Central memory CD8-positive, alpha-beta T cell (primary cell): ENCODE data around the gene FRAS1.
"Not testable (repeated sequence)": the region's sequence is repeated elsewhere in the genome, so short reads cannot be mapped to it uniquely, and the experiment has no call there.

ENCODE experiments used
- ATAC-seq: fragments of 150-1000 bp; cut with Tn5 transposase; replicated peaks from 2 replicates; pipeline ENCODE4 v1.10.0; 2022; ENCODE audit warnings: mild to moderate bottlenecking, moderate FRiP score, moderate number of reproducible peaks; ENCODE audit not compliant: poor library complexity, severe bottlenecking; ENCODE audit errors: extremely low read depth
- DNase-seq, 2 donors: peaks; one replicate each; pipeline ENCODE4 v3.0.0; 2021; ENCODE audit warnings: low spot score in 2 of 2
- H3K27ac Mint-ChIP-seq: one replicate; pipeline ENCODE4 v1.8.0; 2022; ENCODE audit warnings: low read depth, mild to moderate bottlenecking, moderate library complexity, mixed read lengths
- H3K27me3 Mint-ChIP-seq: one replicate; pipeline ENCODE4 v1.8.0; 2022; ENCODE audit warnings: mixed read lengths
- H3K36me3 Mint-ChIP-seq: one replicate; pipeline ENCODE4 v1.8.0; 2022; ENCODE audit warnings: mild to moderate bottlenecking, moderate library complexity, mixed read lengths; ENCODE audit not compliant: insufficient read depth
- H3K4me1 Mint-ChIP-seq: one replicate; pipeline ENCODE4 v1.8.0; 2022; ENCODE audit warnings: mixed read lengths
- H3K4me3 Mint-ChIP-seq: one replicate; pipeline ENCODE4 v1.8.0; 2022; ENCODE audit warnings: mild to moderate bottlenecking, moderate library complexity, mixed read lengths
- H3K9me3 Mint-ChIP-seq: one replicate; pipeline ENCODE4 v1.8.0; 2022; ENCODE audit warnings: mixed read lengths

Gene FRAS1

DNA sequence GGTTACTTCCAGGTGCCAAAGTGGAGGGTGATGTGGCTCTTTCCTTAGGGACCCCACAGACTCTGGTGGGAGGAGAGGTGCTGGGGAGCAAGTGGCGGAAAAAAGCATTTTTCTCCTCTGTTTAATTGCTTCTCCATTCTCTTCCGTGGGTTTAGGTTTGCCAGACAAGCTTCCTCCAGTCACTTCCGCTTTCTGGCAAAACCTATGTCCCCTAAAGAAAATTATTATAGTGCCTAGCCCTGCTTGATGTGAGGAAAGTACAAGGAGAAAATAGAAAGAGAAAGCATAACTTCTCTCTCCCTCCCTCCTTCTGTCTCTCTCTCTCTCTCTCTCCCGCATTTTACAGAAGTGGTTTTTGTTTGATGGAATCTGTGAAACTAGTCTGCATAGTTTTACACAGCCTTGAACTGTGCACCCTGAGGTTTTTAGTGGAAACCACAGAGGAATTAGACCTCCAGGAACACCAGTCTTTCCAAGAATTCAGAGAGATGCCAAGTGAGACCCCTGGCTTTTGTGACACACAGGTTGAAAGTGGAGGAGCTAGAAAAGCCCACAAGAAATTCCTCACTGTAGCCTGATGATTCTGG, 263.3 kb downstream of the FRAS1 start:
- H3K27me3 Mint-ChIP-seq = peaks cover 27% of the 10 kb centered on the region
- no peak overlapping the region for H3K4me3 Mint-ChIP-seq
- H3K27ac Mint-ChIP-seq = no peak overlapping the region
- no peak for ATAC-seq
- no peaks in the 10 kb centered on the region for H3K9me3 Mint-ChIP-seq
- DNase-seq = no peak
- no peaks in the 10 kb centered on the region for H3K4me1 Mint-ChIP-seq
- no peaks in the 10 kb centered on the region for H3K36me3 Mint-ChIP-seq

DNA sequence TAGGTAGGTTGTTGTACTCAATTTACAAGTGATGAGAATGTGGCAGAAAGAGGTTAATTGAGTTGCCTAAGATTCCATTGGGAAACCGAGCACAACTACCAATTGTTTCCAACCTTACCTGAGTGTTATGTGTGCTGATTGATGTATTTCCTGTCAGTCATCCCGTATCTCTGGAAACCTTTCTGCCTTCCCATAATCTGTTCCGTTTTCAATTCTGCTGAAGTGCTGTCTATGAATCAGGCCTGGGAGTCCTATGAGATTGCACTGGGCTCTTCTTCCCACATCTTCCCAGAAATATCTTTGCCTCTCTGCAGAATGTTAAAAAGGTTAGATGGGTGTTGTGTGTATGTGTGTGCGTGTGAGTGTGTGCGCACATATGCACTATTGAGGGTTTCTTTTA, 264.9 kb downstream of the FRAS1 start:
- Mint-ChIP-seq H3K36me3 (no peaks in the 10 kb centered on the region), H3K4me1 (no peaks in the 10 kb centered on the region), H3K27me3 (peaks cover 32% of the 10 kb centered on the region), H3K4me3 (no peak overlapping the region), H3K27ac (no peak overlapping the region), H3K9me3 (no peaks in the 10 kb centered on the region)
- ATAC-seq (no peak), DNase-seq (no peak)

GRCh38 chr4:78323439-78323838, 266.3 kb downstream of the FRAS1 start:
- H3K4me3 Mint-ChIP-seq = no peak overlapping the region
- no peaks in the 10 kb centered on the region for H3K9me3 Mint-ChIP-seq
- DNase-seq (no peak), ATAC-seq (no peak)
- H3K27me3 Mint-ChIP-seq = peaks cover 32% of the 10 kb centered on the region
- H3K36me3 Mint-ChIP-seq = no peaks in the 10 kb centered on the region
- H3K4me1 Mint-ChIP-seq = no peaks in the 10 kb centered on the region
- H3K27ac Mint-ChIP-seq = no peak overlapping the region

- Mint-ChIP-seq H3K27ac (no peak overlapping the region), H3K27me3 (peaks cover 32% of the 10 kb centered on the region), H3K4me3 (no peak overlapping the region), H3K9me3 (no peaks in the 10 kb centered on the region), H3K4me1 (no peaks in the 10 kb centered on the region), H3K36me3 (no peaks in the 10 kb centered on the region)
- no peak for ATAC-seq
- DNase-seq = no peak
These were observed 267.5 kb downstream of the FRAS1 start for GRCh38 chr4:78324625-78325024.

GRCh38 chr4:78325271-78326157, 268.4 kb downstream of the FRAS1 start:
- no peaks in the 10 kb centered on the region for H3K4me1 Mint-ChIP-seq

DNA sequence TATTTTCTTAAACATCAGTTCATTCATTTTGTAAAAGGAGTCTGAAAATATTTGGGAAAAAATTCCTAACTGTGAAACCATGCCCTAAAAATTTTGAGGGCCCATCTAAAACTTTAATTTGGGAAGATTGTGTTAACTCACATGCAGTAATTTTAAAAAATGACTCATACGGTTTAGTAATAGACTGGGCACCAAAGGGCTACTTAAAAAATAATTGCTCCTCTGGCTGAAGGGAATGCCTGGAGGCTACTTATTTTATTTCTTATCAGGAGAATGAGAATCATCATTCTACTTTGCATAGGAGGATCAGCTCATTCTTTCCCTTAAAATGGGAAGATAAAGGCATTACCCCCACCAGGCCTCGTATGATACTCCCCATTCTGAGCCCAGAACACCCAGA, 271.5 kb downstream of the FRAS1 start:
- H3K27ac Mint-ChIP-seq, H3K36me3 Mint-ChIP-seq, DNase-seq, H3K4me3 Mint-ChIP-seq, H3K4me1 Mint-ChIP-seq, H3K9me3 Mint-ChIP-seq, ATAC-seq: not testable (repeated sequence)
- peaks cover 15% of the 10 kb centered on the region for H3K27me3 Mint-ChIP-seq

More at GRCh38 chr4:78325271-78326157, 268.4 kb downstream of the FRAS1 start:
- no peak for ATAC-seq
- H3K36me3 Mint-ChIP-seq = no peaks in the 10 kb centered on the region
- H3K27ac Mint-ChIP-seq = no peak overlapping the region
- H3K27me3 Mint-ChIP-seq = peaks cover 25% of the 10 kb centered on the region
- no peak for DNase-seq
- H3K9me3 Mint-ChIP-seq = no peaks in the 10 kb centered on the region
- H3K4me3 Mint-ChIP-seq = no peak overlapping the region

- H3K4me3 Mint-ChIP-seq = no peak overlapping the region
- DNase-seq = no peak
- H3K36me3 Mint-ChIP-seq = no peaks in the 10 kb centered on the region
- no peak overlapping the region for H3K27ac Mint-ChIP-seq
- ATAC-seq = no peak
- H3K9me3 Mint-ChIP-seq = no peaks in the 10 kb centered on the region
- peaks cover 6% of the 10 kb centered on the region for H3K27me3 Mint-ChIP-seq
- H3K4me1 Mint-ChIP-seq = no peaks in the 10 kb centered on the region
These were observed 274.1 kb downstream of the FRAS1 start for GRCh38 chr4:78331186-78331585.

DNA sequence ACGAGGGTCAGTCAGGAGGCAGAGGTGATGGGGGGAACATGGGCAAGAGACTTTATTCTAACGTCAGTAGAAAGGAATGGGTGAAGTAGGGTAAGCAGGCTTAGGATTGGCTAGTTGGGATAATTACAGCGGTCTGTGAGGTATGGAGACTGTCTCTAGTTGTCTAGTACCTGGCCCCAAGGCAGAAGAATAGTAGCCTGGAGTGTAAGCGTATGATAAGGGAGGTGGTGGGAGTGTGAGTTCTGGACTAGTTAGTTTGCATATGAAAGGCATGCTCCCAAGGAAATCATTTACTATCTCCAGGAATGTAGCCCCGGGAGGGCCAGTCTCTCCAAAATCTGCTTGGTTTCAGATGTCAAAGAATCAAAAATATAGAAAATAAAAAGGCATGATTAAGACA, 274.8 kb downstream of the FRAS1 start:
- Mint-ChIP-seq H3K27me3 (no peaks in the 10 kb centered on the region), H3K4me1 (no peaks in the 10 kb centered on the region)

DNA sequence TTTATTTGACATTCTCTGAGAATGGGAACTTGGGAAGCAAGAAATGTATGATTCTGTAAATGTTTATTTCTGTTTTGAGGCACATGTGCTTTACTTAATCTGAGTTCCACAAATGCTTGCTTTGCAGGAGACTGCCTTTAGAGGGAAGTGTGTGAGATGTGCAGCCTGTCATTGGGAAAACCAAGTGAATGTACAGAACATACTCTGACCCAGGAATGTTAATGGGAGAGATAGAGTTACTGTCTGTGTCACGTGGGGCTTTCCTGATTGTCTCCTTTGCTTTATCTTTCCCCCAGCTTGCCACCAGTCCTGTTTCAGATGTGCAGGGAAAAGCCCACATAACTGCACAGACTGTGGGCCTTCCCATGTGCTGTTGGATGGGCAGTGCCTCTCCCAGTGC, 275.9 kb downstream of the FRAS1 start:
- Mint-ChIP-seq H3K27me3 (peaks cover 4% of the 10 kb centered on the region), H3K9me3 (no peaks in the 10 kb centered on the region), H3K4me3 (no peak overlapping the region), H3K4me1 (no peaks in the 10 kb centered on the region), H3K27ac (no peak overlapping the region), H3K36me3 (no peaks in the 10 kb centered on the region)
- ATAC-seq = no peak
- DNase-seq = no peak

More for the DNA sequence above, 274.8 kb downstream of the FRAS1 start:
- ATAC-seq (no peak), DNase-seq (no peak)
- no peaks in the 10 kb centered on the region for H3K36me3 Mint-ChIP-seq
- H3K4me3 Mint-ChIP-seq = no peak overlapping the region
- no peaks in the 10 kb centered on the region for H3K9me3 Mint-ChIP-seq
- H3K27ac Mint-ChIP-seq = no peak overlapping the region

- H3K9me3 Mint-ChIP-seq = no peaks in the 10 kb centered on the region
- H3K4me3 Mint-ChIP-seq = no peak overlapping the region
- H3K27me3 Mint-ChIP-seq = peaks cover 24% of the 10 kb centered on the region
- DNase-seq (no peak), ATAC-seq (no peak)
- no peaks in the 10 kb centered on the region for H3K36me3 Mint-ChIP-seq
- no peaks in the 10 kb centered on the region for H3K4me1 Mint-ChIP-seq
- H3K27ac Mint-ChIP-seq = no peak overlapping the region
These were observed 279.2 kb downstream of the FRAS1 start for GRCh38 chr4:78336093-78336943.

- no peak overlapping the region for H3K4me3 Mint-ChIP-seq
- H3K27ac Mint-ChIP-seq = no peak overlapping the region
- no peaks in the 10 kb centered on the region for H3K4me1 Mint-ChIP-seq
- H3K36me3 Mint-ChIP-seq = no peaks in the 10 kb centered on the region
- no peak for DNase-seq
- peaks cover 27% of the 10 kb centered on the region for H3K27me3 Mint-ChIP-seq
- H3K9me3 Mint-ChIP-seq = no peaks in the 10 kb centered on the region
- no peak for ATAC-seq
These were observed 280.3 kb downstream of the FRAS1 start for GRCh38 chr4:78337244-78338020.

DNA sequence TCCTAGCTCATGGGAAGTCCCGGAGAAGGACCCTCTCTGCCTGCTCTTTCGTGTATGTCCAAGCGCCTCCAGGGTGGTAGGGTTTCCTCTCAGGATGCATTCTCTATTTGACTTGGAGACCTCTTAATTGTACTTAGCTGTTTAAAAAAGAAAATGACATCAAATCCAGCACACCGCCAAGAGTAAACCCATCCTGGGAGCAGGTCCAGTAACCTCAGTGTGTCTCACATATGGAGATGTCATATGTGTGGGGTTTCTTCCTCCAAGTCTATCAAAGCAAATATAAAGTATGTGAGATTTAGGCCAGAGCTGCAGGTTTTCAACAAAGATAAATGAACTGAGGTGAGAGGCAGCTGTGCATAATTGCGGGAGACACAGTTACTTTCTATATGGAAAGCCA, 285.0 kb downstream of the FRAS1 start:
- H3K27ac Mint-ChIP-seq = no peak overlapping the region
- peaks cover 27% of the 10 kb centered on the region for H3K27me3 Mint-ChIP-seq
- H3K4me1 Mint-ChIP-seq = no peaks in the 10 kb centered on the region
- no peaks in the 10 kb centered on the region for H3K9me3 Mint-ChIP-seq
- no peak for ATAC-seq
- no peak for DNase-seq
- no peak overlapping the region for H3K4me3 Mint-ChIP-seq
- no peaks in the 10 kb centered on the region for H3K36me3 Mint-ChIP-seq
